A549 treated with GW870086 at 1 μM for 4 hours (cell line): Measurements from ENCODE around the gene CTDP1. TPM values are rescaled to one million over a fixed set of nuclear protein-coding genes. Genes with fewer than 3 reads are reported as not detected.

ENCODE experiments used
- total RNA-seq: library from RNA; stranded (reverse); fragments of 200-300 nt; extraction: Qiagen RNA extraction; gene quantifications from 5 replicates; pipeline ENCODE4 v1.2.3, GENCODE V29; 2022; ENCODE audit warnings: low read depth

Gene CTDP1, protein sequence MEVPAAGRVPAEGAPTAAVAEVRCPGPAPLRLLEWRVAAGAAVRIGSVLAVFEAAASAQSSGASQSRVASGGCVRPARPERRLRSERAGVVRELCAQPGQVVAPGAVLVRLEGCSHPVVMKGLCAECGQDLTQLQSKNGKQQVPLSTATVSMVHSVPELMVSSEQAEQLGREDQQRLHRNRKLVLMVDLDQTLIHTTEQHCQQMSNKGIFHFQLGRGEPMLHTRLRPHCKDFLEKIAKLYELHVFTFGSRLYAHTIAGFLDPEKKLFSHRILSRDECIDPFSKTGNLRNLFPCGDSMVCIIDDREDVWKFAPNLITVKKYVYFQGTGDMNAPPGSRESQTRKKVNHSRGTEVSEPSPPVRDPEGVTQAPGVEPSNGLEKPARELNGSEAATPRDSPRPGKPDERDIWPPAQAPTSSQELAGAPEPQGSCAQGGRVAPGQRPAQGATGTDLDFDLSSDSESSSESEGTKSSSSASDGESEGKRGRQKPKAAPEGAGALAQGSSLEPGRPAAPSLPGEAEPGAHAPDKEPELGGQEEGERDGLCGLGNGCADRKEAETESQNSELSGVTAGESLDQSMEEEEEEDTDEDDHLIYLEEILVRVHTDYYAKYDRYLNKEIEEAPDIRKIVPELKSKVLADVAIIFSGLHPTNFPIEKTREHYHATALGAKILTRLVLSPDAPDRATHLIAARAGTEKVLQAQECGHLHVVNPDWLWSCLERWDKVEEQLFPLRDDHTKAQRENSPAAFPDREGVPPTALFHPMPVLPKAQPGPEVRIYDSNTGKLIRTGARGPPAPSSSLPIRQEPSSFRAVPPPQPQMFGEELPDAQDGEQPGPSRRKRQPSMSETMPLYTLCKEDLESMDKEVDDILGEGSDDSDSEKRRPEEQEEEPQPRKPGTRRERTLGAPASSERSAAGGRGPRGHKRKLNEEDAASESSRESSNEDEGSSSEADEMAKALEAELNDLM
- total RNA-seq = 13.8 to 15.8 TPM (median 15.5 TPM) in 5 replicates

DNA sequence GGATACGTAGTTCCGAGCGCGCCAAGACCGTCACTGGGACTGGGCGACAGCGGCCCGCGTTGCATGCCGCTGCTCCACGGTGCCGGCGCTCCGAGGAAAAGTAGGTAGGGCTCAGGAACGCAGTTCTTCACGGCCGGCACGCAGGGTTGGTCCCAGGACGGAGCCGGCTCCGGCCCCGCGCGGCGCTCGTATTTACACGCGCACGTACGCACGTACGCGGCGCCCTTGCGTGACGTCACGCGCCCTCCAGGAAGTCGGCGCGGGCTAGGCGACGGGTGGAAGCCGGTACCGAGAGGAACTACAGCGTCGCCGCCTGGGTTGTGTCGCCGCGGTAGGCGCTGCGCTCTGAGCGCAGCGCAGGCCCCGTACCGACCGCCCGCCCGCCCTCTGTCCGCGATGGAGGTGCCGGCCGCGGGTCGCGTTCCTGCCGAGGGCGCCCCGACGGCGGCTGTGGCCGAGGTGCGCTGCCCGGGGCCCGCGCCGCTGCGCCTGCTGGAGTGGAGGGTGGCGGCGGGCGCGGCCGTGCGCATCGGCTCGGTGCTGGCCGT, at the start of gene CTDP1:
Gene CTDP1 (plus strand): TSS at position 252 of the 548 bp plus-strand sequence. CDS start 145 bp downstream, at position 397.

GRCh38 chr18:79797518-79798345, 118.1 kb downstream of the CTDP1 start, which contains the start of gene KCNG2:
KCNG2 (plus strand) TSS chr18:79797938; CDS start chr18:79863668, 65,730 bp downstream.

Other genes with a start within 250 kb of the CTDP1 start
- not detected in 5 replicates for gene KCNG2, start 118.1 kb downstream of the CTDP1 start, total RNA-seq